GM12878 (cell line): ENCODE data around the gene FAM222B.

Source experiments
- EP300 ChIP-seq, 2 experiments: fragments of 150-350 bp in 1 of 2; IDR thresholded peaks; 2 replicates each; pipeline ENCODE4 v1.6.1; 2011 to 2012; ENCODE audit warnings: low read depth in 2 of 2, low read length in 2 of 2, borderline replicate concordance in 1 of 2, improper control_type of control experiment in 1 of 2, inconsistent platforms in 1 of 2; ENCODE audit not compliant: control insufficient read depth in 1 of 2
- EZH2 ChIP-seq: IDR thresholded peaks from 2 replicates; pipeline ENCODE4 v1.6.1; 2012; ENCODE audit warnings: low read depth, mild to moderate bottlenecking, control low read depth, inconsistent platforms, low read length, borderline replicate concordance; ENCODE audit not compliant: control insufficient read depth
- JUNB ChIP-seq: IDR thresholded peaks from 2 replicates; pipeline ENCODE4 v1.6.1; 2016; ENCODE audit warnings: antibody characterized with exemption, mild to moderate bottlenecking
- MXI1 ChIP-seq: fragments of 150-350 bp; IDR thresholded peaks from 2 replicates; pipeline ENCODE4 v1.6.1; 2011; ENCODE audit warnings: low read depth, mild to moderate bottlenecking, inconsistent platforms, low read length, improper control_type of control experiment
- MYC ChIP-seq: IDR thresholded peaks from 2 replicates; pipeline ENCODE4 v1.6.1; 2011; ENCODE audit warnings: mild to moderate bottlenecking, low read length, moderate library complexity, inconsistent platforms; ENCODE audit not compliant: insufficient read depth, insufficient replicate concordance, insufficient read length, severe bottlenecking
- NRF1 ChIP-seq: conservative IDR thresholded peaks from 2 replicates; pipeline ENCODE4 v1.6.1; 2011; ENCODE audit warnings: mild to moderate bottlenecking, low read depth, low read length, improper control_type of control experiment
- RAD21 ChIP-seq: IDR thresholded peaks from 2 replicates; pipeline ENCODE4 v1.6.1; 2011; ENCODE audit warnings: mild to moderate bottlenecking, low read depth, low read length, moderate library complexity; ENCODE audit not compliant: insufficient read depth
- RBBP5 ChIP-seq: fragments of 200-600 bp; sonication (generic); conservative IDR thresholded peaks from 2 replicates; pipeline ENCODE4 v1.6.1; 2016
- RELA ChIP-seq: fragments of 450-650 bp; IDR thresholded peaks from 2 replicates; pipeline ENCODE4 v1.8.0; 2014; ENCODE audit warnings: borderline replicate concordance; ENCODE audit not compliant: partially characterized antibody
- ZZZ3 ChIP-seq: IDR thresholded peaks from 2 replicates; pipeline ENCODE4 v1.6.1; 2011; ENCODE audit warnings: low read depth; ENCODE audit not compliant: control insufficient read depth, insufficient read length
- TF ChIP-seq, protein P1 (sequence below): IDR thresholded peaks from 2 replicates; pipeline ENCODE4 v1.6.1; 2011; ENCODE audit warnings: mild to moderate bottlenecking, low read depth, low read length, moderate library complexity; ENCODE audit not compliant: insufficient replicate concordance
- TF ChIP-seq, protein P2 (sequence below), 3 experiments: IDR thresholded peaks in 2 of 3; conservative IDR thresholded peaks in 1 of 3; 2 replicates each; pipeline ENCODE4 v1.5.1; 2011; ENCODE audit warnings: low read depth in 3 of 3, low read length in 3 of 3, mild to moderate bottlenecking in 3 of 3, control low read depth in 2 of 3, moderate library complexity in 2 of 3, inconsistent platforms in 1 of 3, mixed read lengths in 1 of 3; ENCODE audit not compliant: control insufficient read depth in 2 of 3, insufficient read depth in 1 of 3; ENCODE audit errors: extremely low read depth in 1 of 3

DNA sequence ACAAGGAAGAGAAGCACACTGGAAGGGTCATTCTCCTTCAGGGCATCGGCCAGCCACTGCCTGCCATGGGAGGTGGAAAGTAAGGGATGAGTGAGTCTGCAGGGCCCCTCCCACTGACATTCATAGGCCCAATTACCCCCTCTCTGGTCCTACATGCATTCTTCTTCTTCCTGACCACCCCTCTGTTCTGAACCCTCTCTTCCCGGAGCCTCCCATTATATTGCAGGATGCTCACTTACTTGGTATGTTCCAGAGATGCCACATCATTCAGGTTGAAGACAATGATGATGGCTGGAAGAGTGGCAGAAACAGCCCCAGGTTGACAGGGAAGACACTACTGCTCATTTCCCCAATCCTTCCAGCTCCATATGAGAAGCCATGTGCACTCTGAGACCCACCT lies 127.4 kb downstream of the FAM222B start:
- TF ChIP-seq EP300 (IDR thresholded peaks at IDR 0.05; ENCODE audit: borderline replicate concordance in 1 of 2, control insufficient read depth in 1 of 2, low read depth in 2 of 2, low read length in 2 of 2), result no peak
- no peak for TF ChIP-seq RELA
- TF ChIP-seq MYC, result no peak
- TF ChIP-seq, protein P1, sequence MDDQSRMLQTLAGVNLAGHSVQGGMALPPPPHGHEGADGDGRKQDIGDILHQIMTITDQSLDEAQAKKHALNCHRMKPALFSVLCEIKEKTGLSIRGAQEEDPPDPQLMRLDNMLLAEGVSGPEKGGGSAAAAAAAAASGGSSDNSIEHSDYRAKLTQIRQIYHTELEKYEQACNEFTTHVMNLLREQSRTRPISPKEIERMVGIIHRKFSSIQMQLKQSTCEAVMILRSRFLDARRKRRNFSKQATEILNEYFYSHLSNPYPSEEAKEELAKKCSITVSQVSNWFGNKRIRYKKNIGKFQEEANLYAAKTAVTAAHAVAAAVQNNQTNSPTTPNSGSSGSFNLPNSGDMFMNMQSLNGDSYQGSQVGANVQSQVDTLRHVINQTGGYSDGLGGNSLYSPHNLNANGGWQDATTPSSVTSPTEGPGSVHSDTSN, result no peak
- TF ChIP-seq EZH2, result no peak
- no peak for TF ChIP-seq RAD21
- TF ChIP-seq MXI1, result no peak
- no peak for TF ChIP-seq NRF1
- no peak for TF ChIP-seq JUNB
- TF ChIP-seq, protein P2, sequence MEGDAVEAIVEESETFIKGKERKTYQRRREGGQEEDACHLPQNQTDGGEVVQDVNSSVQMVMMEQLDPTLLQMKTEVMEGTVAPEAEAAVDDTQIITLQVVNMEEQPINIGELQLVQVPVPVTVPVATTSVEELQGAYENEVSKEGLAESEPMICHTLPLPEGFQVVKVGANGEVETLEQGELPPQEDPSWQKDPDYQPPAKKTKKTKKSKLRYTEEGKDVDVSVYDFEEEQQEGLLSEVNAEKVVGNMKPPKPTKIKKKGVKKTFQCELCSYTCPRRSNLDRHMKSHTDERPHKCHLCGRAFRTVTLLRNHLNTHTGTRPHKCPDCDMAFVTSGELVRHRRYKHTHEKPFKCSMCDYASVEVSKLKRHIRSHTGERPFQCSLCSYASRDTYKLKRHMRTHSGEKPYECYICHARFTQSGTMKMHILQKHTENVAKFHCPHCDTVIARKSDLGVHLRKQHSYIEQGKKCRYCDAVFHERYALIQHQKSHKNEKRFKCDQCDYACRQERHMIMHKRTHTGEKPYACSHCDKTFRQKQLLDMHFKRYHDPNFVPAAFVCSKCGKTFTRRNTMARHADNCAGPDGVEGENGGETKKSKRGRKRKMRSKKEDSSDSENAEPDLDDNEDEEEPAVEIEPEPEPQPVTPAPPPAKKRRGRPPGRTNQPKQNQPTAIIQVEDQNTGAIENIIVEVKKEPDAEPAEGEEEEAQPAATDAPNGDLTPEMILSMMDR (IDR thresholded peaks at IDR 0.05 in 2 of 3, conservative IDR thresholded peaks at IDR 0.05 in 1 of 3; ENCODE audit: control insufficient read depth in 2 of 3, extremely low read depth in 1 of 3, insufficient read depth in 1 of 3, low read depth in 3 of 3, low read length in 3 of 3), result no peak
- TF ChIP-seq ZZZ3, result no peak
- no peak for TF ChIP-seq RBBP5
